Stimulated activated CD8-positive, alpha-beta memory T cell treated with anti-CD3 and anti-CD28 coated beads, Interleukin-12 subunit alpha, Interleukin-12 subunit beta, amount 100 ng/mL, for 24 hours (primary cell): ENCODE results near the gene COL8A2.

ENCODE experiments used
- DNase-seq: peaks from one replicate; pipeline ENCODE4 v3.0.0-alpha.2; 2020; ENCODE audit errors: extremely low read depth

Gene COL8A2

DNA sequence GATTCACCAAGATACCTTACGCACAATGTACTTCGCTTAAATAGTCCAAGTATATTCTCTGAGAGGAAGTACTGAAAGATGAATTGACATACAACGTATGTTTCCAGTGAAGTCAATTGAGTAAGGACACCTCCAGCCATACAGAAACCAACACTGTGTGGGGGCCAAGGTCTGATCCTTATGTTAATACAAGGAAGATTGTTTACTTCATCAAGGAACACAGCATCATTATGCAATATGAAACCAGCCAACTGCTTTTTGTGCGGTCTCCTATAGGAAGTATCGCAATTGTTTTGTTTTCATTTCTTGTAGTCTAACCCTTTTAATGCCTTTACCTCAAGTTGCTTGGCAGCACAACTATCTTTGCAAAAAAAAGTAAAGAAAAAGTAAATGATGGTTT lies 69.3 kb downstream of the COL8A2 start:
- DNase-seq = no peak

DNA sequence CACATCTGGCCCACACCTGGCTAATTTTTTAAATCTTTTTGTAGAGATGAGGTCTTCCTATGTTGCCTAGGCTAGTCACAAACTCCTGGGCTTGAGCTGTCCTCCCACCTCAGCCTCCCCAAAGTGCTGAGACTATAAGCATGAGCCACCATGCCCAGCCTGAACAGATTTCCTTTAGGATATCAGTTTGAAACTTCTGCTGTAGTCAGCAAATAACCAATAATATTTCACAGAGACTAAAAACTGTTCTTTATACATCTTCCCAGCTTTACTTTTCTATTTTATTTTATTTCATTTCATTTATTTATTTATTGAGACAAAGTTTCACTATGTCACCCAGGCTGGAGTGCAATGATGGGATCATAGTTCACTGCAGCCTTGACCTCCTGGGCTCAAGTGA lies 71.0 kb downstream of the COL8A2 start:
- DNase-seq = no peak

DNA sequence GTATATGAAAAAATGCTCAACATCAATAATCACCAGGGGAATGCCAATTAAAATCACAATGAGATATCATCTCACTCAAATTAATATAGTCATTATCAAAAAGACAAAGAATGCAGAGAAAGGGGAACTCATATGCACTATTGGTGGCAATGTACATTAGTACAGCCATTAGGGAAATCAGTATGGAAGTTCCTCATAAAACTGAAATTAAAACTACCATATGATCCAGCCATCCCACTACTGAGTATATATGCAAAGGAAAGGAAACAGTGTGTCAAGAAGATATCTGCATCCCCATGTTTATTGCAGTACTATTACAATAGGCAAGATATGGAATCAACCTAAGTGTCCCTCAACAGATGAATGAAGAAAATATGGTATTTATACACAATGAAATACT lies 73.2 kb downstream of the COL8A2 start:
- no peak for DNase-seq
